Endothelial cell of umbilical vein (primary cell): ENCODE results near the gene STXBP5. TPM values are rescaled to one million over a fixed set of nuclear protein-coding genes. Genes with fewer than 3 reads are reported as not detected.

Source experiments
- BruUV-seq: library from RNA; stranded (reverse); fragments of 400-500 nt; replicated peaks from 2 replicates; lab custom pipeline; 2021; lab: Mats Ljungman, UMichigan
- CTCF ChIA-PET: fragments of 300-600, 350-600 bp; sonication (Branson Sonifier 250); formaldehyde crosslinking; loops from one replicate; lab custom pipeline; 2021; ENCODE audit warnings: antibody characterized with exemption, inconsistent platforms; lab: Charles Lee
- POLR2A ChIA-PET: fragments of 300-600, 350-600 bp; sonication (Branson Sonifier 250); formaldehyde crosslinking; loops from one replicate; lab custom pipeline; 2021; ENCODE audit warnings: antibody characterized with exemption, inconsistent platforms; lab: Charles Lee
- DNase-seq: peaks from one replicate; pipeline ENCODE4 v3.0.0-alpha.2; 2011; ENCODE audit warnings: low read depth, low spot score
- FAIRE-seq: peaks from 2 replicates; lab custom pipeline; 2011; peaks lifted over from hg19 to GRCh38; lab: Jason Lieb, UNC
- H2AFZ ChIP-seq: 2 replicates; pipeline ENCODE4 v1.6.0; 2012; ENCODE audit warnings: low read depth, low read length, control low read depth, inconsistent platforms
- H3K27ac ChIP-seq: 2 replicates; pipeline ENCODE4 v1.5.1; 2011; ENCODE audit warnings: low read depth, mild to moderate bottlenecking, control low read depth, low read length, moderate library complexity; ENCODE audit not compliant: insufficient read depth
- H3K27me3 ChIP-seq, 2 experiments: 2 replicates each; pipeline versions ENCODE4 v1.6.0 to v1.6.1; 2011; ENCODE audit warnings: low read length in 2 of 2, mixed read lengths in 1 of 2; ENCODE audit not compliant: control insufficient read depth in 2 of 2, insufficient read depth in 2 of 2
- H3K36me3 ChIP-seq, 2 experiments: 2 replicates in 1 of 2; 3 replicates in 1 of 2; pipeline ENCODE4 v1.5.1; 2011; ENCODE audit warnings: low read length in 2 of 2, mild to moderate bottlenecking in 1 of 2, moderate library complexity in 1 of 2; ENCODE audit not compliant: control insufficient read depth in 2 of 2, insufficient read depth in 2 of 2; ENCODE audit errors: extremely low read depth in 1 of 2
- H3K4me1 ChIP-seq: 3 replicates; pipeline ENCODE4 v1.5.1; 2011; ENCODE audit warnings: mild to moderate bottlenecking, low read length; ENCODE audit not compliant: control insufficient read depth, insufficient read depth; ENCODE audit errors: extremely low read depth
- H3K4me2 ChIP-seq: 2 replicates; pipeline ENCODE4 v1.6.1; 2011; ENCODE audit warnings: low read length, control low read depth, mixed read lengths; ENCODE audit not compliant: insufficient read depth
- H3K4me3 ChIP-seq, 3 experiments: fragments of 200-600 bp in 1 of 3; sonication (generic), shearing (Covaris generic) in 1 of 3; replicated peaks in 1 of 3; 2 replicates each; pipeline ENCODE4 v1.5.1; 2011 to 2016; ENCODE audit warnings: control low read depth in 3 of 3, low read length in 3 of 3, mild to moderate bottlenecking in 2 of 3, inconsistent platforms in 1 of 3, low read depth in 1 of 3, moderate library complexity in 1 of 3; ENCODE audit not compliant: insufficient read depth in 1 of 3
- H3K79me2 ChIP-seq: 2 replicates; pipeline ENCODE4 v1.6.0; 2012; ENCODE audit warnings: low read length, inconsistent platforms; ENCODE audit not compliant: control insufficient read depth, insufficient read depth
- H3K9ac ChIP-seq: replicated peaks from 2 replicates; pipeline ENCODE3; 2011; ENCODE audit warnings: low read length, control low read depth; ENCODE audit not compliant: insufficient read depth; ENCODE audit errors: extremely low read depth
- H3K9me1 ChIP-seq: replicated peaks from 3 replicates; pipeline ENCODE4 v1.6.0; 2011; ENCODE audit warnings: mild to moderate bottlenecking, low read length; ENCODE audit not compliant: control insufficient read depth, insufficient read depth; ENCODE audit errors: extremely low read depth
- H3K9me3 ChIP-seq: replicated peaks from 2 replicates; pipeline ENCODE4 v1.5.1; 2012; ENCODE audit warnings: low read length, inconsistent platforms; ENCODE audit not compliant: control insufficient read depth, insufficient read depth
- H4K20me1 ChIP-seq: replicated peaks from 2 replicates; pipeline ENCODE3; 2011; ENCODE audit warnings: mild to moderate bottlenecking, low read length; ENCODE audit not compliant: control insufficient read depth, insufficient read depth; ENCODE audit errors: extremely low read depth
- CTCF ChIP-seq, 2 donors: IDR thresholded peaks; 1 replicate in 1 of 2; 2 replicates in 1 of 2; pipeline ENCODE4 v1.5.1; 2011; ENCODE audit warnings: low read length in 2 of 2, mild to moderate bottlenecking in 2 of 2, moderate library complexity in 2 of 2, control low read depth in 1 of 2, inconsistent platforms in 1 of 2, low read depth in 1 of 2; ENCODE audit not compliant: insufficient read depth in 1 of 2; ENCODE audit errors: extremely low read depth in 1 of 2
- EZH2 ChIP-seq: IDR thresholded peaks from 2 replicates; pipeline ENCODE4 v1.6.1; 2012; ENCODE audit warnings: borderline replicate concordance, low read depth, mild to moderate bottlenecking, moderate library complexity, low read length, inconsistent platforms; ENCODE audit not compliant: severe bottlenecking
- FOS ChIP-seq: IDR thresholded peaks from 2 replicates; pipeline ENCODE4 v1.6.1; 2011; ENCODE audit warnings: mild to moderate bottlenecking, low read length, moderate library complexity, borderline replicate concordance; ENCODE audit not compliant: insufficient read depth
- GATA2 ChIP-seq: IDR thresholded peaks from 2 replicates; pipeline ENCODE4 v1.7.0; 2011; ENCODE audit warnings: low read depth, mild to moderate bottlenecking, moderate library complexity, mixed read lengths, low read length; ENCODE audit not compliant: insufficient read length, insufficient read depth
- JUN ChIP-seq: IDR thresholded peaks from 2 replicates; pipeline ENCODE4 v1.6.1; 2011; ENCODE audit warnings: borderline replicate concordance, low read depth; ENCODE audit not compliant: insufficient read length, insufficient read depth
- MAX ChIP-seq: IDR thresholded peaks from 2 replicates; pipeline ENCODE4 v1.6.1; 2011; ENCODE audit not compliant: insufficient read depth, insufficient read length
- MYC ChIP-seq: IDR thresholded peaks from one replicate; pipeline ENCODE4 v1.6.1; 2011; ENCODE audit warnings: mild to moderate bottlenecking, low read depth, low read length
- POLR2A ChIP-seq: IDR thresholded peaks from 2 replicates; pipeline ENCODE4 v1.6.1; 2012; ENCODE audit warnings: low read depth, mild to moderate bottlenecking, control low read depth, low read length
- POLR2AphosphoS5 ChIP-seq: IDR thresholded peaks from 2 replicates; pipeline ENCODE4 v1.6.1; 2012; ENCODE audit warnings: low read depth, mild to moderate bottlenecking, control low read depth, low read length, moderate library complexity; ENCODE audit not compliant: insufficient read depth
- dilution Hi-C: fragments of 300-500 bp; cut with MboI; formaldehyde crosslinking; loops from one replicate; pipeline ENCODE4 v1.15.0; 2019; ENCODE audit warnings: low sequenced_read_pairs; ENCODE audit not compliant: extremely low pct_ligation_motif_present
- intact Hi-C: fragments of 100-400 bp; cut with micrococcal nuclease; formaldehyde crosslinking; loops from one replicate; pipeline ENCODE4 v1.10.0; 2022
- polyA plus RNA-seq, 4 experiments: library from polyadenylated mRNA; depleted of rRNA in 3 of 4; stranded (reverse) in 3 of 4; unstranded in 1 of 4; fragments of >200 nt; gene quantifications; 2 replicates each; pipeline versions ENCODE4 v1.2.1 to v1.2.3, GENCODE V29; 2011 to 2012; ENCODE audit warnings: missing spikeins in 1 of 4
- total RNA-seq: library from RNA; stranded (reverse); gene quantifications from 2 replicates; pipeline ENCODE4 v1.2.3, GENCODE V29; 2021

The STXBP5 gene
- total and polyA plus RNA-seq, 2 donors (not counting 3 experiments of a cell fraction or from before 2014, with no cell fraction given) = 7.1 to 21.8 TPM

- Histone ChIP-seq H3K9ac (no peak overlapping the region), H3K9me3 (no peaks in the 10 kb centered on the region), H3K27me3 (no peaks in the 10 kb centered on the region), H3K4me1 (no peaks in the 10 kb centered on the region), H3K27ac (no peak overlapping the region), H4K20me1 (no peaks in the 10 kb centered on the region), H2AFZ (no peak overlapping the region), H3K9me1 (no peaks in the 10 kb centered on the region), H3K79me2 (no peaks in the 10 kb centered on the region), H3K4me2 (no peak overlapping the region), H3K36me3 (peaks cover 0 to 10% of the 10 kb centered on the region in 2 experiments), H3K4me3 (no peak overlapping the region)
- dilution Hi-C loops (no loop called here), intact Hi-C loops (no loop called here)
- POLR2A ChIA-PET = no interaction called here
- CTCF ChIA-PET = no interaction called here
- TF ChIP-seq EZH2 = no peak
- TF ChIP-seq GATA2 = no peak
- TF ChIP-seq CTCF (IDR thresholded peaks at IDR 0.05; ENCODE audit: extremely low read depth in 1 of 2, insufficient read depth in 1 of 2, low read depth in 1 of 2, low read length in 2 of 2) = no peak
- TF ChIP-seq POLR2AphosphoS5 = no peak
- no peak for TF ChIP-seq MYC
- TF ChIP-seq POLR2A = no peak
- TF ChIP-seq FOS = no peak
- no peak for TF ChIP-seq JUN
- no peak for TF ChIP-seq MAX
- FAIRE-seq (no peak), DNase-seq (no peak)
- no TSS peak for BruUV-seq
Observed at GRCh38 chr6:147304016-147304415, 99.8 kb downstream of the STXBP5 start.
